Gastrocnemius medialis (tissue), 4 donors: ENCODE results near the gene ANKLE1.

Source experiments
- CTCF ChIP-seq, 5 experiments: fragments of 450-650 bp in 3 of 5; fragments of 200-600 bp in 2 of 5; sonication (generic) in 2 of 5; IDR thresholded peaks in 4 of 5; conservative IDR thresholded peaks in 1 of 5; 1 replicate in 4 of 5; 2 replicates in 1 of 5; pipeline ENCODE4 v1.5.1; 2016 to 2019; ENCODE audit warnings: antibody characterized with exemption in 5 of 5, mild to moderate bottlenecking in 3 of 5, moderate library complexity in 3 of 5
- POLR2A ChIP-seq, 2 donors: fragments of 450-650 bp; IDR thresholded peaks; one replicate each; pipeline ENCODE4 v1.6.1; 2017; ENCODE audit warnings: antibody characterized with exemption in 2 of 2, mild to moderate bottlenecking in 2 of 2, moderate library complexity in 2 of 2

GRCh38 chr19:17326595-17326966 lies 44.9 kb downstream of the ANKLE1 start:
- no peak for TF ChIP-seq CTCF (IDR thresholded peaks at IDR 0.05 in 4 of 5, conservative IDR thresholded peaks at IDR 0.05 in 1 of 5)
- TF ChIP-seq POLR2A (IDR thresholded peaks at IDR 0.05), result no peak
